8988T (cell line): ENCODE results near the gene FN3K.
"Not testable (repeated sequence)": the region's sequence is repeated elsewhere in the genome, so short reads cannot be mapped to it uniquely, and the experiment has no call there.

ENCODE experiments used
- DNase-seq: peaks from one replicate; pipeline ENCODE4 v3.0.0; 2011

Gene FN3K

DNA sequence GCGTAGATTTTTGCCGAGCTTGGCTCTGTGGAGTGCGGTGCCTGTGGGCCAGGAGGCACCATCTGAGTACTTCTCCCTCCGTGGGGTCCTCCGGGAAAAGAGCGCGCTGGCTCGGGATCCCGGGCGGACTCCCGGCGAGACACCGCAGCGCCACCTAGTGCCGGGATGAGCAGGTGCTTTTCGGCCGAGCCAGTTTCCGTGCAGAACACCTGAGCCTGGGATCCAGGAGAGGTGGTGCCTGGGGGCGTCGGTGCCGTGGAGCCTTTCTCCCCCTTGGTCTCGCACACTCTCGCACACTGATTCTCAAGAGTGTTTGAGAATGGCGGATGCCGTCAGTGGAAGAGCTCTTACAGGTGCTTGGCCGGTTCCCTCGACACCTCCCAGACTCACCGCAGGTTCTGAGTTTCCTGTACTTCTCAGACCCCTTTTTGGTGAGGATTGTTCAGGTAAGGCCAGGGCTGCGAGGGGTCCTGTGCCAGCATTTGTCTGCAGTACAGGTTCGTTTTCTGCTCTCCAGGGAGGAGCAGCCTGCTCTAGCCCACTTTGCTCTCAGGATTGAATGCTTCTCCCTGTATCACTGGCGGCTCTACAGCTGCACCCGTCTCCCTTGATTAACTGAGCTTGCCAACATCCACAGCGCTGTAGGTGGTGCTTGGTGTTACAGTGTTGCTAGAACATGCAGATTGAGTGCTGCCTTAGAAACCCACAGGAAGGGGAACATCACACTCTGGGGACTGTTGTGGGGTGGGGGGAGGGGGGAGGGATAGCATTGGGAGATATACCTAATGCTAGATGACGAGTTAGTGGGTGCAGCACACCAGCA lies 39.8 kb downstream of the FN3K start:
- peak; percentile 90 for DNase-seq

DNA sequence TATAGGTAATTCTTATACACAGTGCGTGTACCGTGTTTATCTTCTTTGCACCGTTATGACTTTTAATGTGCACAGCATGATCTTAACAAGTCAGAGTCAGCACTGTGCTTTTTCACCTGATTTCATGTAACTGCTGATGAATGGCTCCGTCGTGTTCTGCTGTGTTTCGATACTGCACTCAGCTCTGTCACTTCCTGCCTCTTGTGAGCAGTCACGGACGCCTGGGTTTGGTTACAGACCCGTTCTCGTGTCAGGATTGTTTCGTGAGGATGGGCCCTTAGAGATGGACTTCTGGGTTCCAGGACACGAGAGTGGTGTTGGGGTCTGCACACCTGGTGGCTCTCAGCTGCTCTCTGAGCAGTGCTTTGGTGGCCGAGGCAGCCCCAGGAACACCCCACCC lies 41.0 kb downstream of the FN3K start:
- DNase-seq: no peak

DNA sequence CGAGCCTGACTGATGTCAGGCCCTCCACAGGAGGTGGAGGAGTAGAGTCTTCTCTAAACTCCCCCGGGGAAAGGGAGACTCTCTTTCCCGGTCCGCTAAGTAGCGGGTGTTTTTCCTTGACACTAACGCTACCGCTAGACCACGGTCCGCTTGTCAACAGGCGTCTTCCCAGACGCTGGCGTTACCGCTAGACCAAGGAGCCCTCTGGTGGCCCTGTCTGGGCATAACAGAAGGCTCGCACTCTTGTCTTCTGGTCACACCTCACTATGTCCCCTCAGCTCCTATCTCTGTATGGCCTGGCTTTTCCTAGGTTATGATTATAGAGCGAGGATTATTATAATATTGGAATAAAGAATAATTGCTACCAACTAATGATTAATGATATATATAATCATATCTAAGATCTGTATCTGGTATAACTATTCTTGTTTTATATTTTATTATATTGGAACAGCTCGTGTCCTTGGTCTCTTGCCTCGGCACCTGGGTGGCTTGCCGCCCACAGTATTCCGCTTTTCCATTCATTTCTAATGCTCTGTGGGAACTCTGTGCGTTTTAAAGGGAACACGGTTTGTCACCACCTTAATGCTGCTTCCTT lies 42.5 kb downstream of the FN3K start:
- DNase-seq: not testable (repeated sequence)

DNA sequence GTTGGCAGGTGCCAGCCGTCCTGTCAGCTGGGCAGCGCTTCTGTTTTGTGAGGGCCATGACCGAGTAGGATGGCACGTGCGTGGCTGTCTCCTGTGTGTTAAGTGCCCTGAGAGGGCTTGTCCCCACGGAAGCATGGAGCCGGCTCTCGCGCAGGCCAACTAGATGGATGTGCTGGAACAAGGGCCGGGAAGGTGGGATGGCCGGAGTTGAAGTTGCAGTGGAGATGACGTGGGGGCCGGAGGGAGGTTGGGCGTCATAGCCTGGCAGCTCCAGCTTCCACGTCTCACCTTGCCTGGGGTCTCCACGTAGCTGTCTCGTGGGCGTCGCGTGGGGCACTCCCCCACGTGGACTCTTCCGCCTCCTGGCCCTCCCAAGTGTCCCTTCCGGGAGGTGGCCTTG lies 44.1 kb downstream of the FN3K start:
- DNase-seq: no peak

DNA sequence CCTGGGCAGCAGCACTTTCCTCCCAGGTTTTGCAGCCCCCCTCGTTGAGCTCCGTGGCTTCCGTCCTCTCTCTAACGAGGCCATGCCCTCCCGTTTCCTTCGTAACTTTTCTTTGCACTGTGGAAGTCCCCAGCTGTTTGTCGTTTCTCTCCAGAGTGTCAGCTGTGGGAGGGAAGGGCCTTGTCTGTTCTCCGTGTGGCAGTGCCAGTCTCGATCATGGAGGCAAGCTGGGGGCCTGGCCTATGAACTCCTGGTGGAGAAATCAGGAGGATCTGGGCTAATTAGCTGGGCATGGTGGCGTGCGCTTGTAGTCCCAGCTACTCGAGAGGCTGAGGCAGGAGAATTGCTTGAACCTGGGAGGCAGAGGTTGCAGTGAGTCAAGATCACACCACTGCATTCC lies 44.8 kb downstream of the FN3K start:
- DNase-seq: no peak

DNA sequence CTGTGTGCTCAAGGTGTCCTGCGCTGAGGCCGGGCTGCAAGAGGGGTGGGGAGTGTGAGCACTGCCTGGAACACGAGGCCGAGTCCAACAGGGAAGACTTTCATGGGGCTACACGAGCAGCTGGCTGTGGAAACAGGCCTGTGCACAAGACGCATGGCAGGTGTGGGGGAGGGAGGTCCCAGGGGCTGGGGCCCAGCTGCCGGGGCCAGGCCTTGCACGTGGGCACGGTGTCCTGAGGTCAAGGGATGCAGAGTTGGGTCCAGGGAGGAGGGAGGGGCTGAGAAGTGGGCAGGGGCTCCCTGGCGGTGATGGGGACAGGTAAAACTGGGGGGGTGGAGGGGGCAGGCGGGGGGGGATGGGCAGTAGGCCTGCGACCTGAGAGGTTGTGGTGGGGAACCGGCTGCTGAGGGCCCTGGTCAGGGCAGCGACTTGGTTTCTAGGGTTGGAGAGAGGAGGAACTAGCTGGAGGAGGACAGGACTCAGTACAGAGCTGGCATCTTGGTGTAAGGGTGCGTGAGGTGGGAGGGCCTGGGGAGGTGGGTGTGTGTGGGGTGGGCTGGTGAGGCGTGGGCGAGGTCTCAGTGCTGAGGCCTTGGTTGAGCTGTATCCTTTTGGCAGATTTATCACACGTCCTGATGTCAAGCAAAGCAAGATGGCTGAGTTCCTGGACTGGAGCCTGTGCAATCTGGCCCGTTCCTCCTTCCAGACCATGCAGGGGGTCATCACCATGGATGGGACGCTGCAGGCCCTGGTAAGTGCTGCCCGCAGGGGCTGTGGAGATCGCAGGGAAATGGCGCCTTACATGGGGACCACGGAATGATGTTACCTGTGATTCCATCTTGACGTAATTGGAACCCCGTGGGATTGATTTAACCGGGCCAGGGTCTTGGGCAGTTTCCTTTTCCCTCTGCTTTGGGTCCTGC lies 45.8 kb downstream of the FN3K start:
- no peak for DNase-seq

DNA sequence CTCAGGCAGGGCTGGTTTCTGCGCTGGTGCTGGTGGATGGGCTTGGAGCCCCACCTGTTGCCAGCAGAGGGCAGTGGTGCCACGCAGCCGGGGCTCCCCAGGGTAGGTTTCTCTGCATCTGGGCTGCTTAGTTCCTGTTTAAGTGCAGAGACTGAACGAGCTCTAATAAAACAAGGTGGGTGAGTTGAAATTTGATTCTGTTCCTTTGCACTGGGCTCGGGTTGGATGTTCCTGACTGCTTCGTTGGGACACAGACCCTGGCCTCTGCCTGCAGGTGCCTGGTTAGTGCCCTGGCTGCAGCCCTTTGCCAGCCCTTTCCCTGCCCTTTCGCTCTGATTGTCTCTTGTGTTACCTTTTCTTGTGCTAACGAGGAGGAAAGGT lies 46.5 kb downstream of the FN3K start:
- peak; percentile 93 for DNase-seq

DNA sequence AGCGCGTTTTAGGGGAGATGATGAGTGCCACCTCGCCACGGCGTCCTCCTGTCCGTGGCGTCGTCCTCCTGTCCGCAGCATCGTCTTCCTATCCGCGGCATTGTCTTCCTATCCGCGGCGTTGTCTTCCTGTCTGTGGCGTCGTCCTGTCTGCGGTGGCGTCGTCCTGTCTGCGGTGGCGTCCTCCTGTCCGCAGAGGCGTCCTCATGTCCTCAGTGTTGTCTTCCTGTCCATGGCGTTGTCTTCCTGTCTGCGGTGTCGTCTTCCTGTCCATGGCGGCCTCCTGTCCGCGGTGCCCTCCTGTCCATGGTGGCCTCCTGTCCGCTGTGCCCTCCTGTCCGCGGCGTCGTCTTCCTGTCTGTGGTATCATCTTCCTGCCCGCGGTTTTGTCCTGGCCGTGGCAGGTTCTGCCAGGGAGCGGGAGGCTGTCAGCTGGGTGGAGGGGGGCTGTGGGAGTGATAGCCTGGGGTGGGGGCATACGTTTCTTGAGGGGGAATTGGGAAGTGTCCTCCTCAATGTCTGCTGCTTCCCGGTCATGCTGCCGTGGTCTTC lies 47.3 kb downstream of the FN3K start:
- no peak for DNase-seq

DNA sequence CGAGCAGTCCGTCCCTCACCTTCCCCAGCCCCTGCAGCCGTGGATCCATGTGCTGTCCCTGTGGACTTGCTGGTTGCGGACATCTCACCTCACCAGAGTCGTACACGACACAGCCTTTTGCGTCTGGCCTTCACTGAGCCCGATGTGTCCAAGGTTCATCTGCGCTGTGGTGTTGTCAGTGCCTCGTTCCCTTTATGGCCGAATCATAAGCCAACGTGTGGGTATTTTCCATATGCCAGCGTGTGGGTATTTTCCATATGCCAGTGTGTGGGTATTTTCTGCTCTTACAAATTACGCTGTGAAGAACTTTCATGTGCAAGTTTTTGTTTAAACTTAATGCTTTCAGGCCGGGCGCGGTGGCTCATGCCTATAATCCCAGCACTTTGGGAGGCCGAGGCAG lies 48.1 kb downstream of the FN3K start:
- DNase-seq: no peak

DNA sequence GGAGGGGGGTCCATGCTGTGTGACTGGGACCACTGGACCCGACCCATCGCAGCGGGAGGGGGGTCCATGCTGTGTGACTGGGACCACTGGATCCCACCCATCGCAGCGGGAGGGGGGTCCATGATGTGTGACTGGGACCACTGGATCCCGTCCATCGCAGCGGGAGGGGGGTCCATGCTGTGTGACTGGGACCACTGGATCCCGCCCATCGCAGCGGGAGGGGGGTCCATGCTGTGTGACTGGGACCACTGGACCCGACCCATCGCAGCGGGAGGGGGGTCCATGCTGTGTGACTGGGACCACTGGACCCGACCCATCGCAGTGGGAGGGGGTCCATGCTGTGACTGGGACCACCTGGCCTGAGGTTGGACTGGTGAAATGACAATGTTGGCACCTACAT lies 50.2 kb downstream of the FN3K start:
- DNase-seq: not testable (repeated sequence)

DNA sequence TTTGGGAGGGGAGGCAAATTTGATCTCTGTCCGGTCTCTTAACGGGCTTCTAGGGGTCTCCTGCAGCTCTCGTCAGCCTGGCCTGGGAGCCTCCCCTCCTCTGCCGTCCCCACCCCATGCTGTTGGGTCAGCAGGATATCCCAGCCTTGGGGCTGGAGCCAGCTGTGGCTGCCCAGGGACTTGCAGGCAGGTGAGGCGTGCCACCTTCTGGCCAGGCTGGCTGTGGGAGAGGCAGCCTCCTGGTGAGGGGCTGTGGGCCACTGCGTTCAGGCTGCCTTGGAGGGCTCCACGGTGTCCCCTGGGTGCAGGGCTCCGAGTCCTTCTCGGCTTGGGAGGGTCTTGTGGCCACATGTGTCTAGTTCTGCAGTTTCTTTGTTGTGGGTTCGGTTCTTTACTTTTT lies 51.0 kb downstream of the FN3K start:
- no peak for DNase-seq

DNA sequence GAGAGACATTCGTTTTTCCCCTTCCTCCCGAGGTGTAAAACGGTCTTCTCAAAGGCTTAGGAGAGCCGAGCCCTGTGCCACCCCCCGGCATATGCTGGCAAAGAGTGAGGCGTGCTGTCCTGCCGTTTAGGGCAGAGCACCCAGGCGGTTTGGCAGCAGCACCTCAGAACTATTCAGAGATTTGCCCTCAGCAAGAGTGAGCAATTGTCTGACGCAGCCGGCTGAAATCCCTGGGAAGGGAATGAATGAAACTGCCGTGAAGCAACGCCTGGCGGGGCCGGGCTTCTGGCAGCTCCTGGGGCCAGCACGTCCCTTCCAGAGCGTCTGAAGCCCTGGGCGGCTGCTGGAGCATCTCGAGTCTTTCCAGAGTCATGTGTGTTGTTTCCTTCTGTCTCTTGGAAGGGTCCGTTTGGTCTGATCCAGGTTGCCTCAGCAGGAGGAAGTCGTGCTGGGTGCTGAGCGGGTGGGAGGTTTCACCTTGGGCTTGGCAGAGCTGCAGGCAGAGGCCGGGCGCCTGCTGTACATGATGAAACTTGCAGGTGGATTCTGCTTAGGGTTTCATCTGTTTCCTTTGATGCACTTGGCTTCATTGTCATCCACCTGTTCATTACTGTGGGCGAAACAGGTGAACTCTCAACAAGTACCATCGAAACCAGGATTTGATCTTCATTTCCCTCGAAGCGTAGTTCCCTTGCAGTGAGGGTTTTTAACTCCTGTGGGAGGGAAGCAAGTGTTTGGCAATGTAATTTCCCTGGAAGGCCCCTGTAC lies 51.9 kb downstream of the FN3K start:
- no peak for DNase-seq

DNA sequence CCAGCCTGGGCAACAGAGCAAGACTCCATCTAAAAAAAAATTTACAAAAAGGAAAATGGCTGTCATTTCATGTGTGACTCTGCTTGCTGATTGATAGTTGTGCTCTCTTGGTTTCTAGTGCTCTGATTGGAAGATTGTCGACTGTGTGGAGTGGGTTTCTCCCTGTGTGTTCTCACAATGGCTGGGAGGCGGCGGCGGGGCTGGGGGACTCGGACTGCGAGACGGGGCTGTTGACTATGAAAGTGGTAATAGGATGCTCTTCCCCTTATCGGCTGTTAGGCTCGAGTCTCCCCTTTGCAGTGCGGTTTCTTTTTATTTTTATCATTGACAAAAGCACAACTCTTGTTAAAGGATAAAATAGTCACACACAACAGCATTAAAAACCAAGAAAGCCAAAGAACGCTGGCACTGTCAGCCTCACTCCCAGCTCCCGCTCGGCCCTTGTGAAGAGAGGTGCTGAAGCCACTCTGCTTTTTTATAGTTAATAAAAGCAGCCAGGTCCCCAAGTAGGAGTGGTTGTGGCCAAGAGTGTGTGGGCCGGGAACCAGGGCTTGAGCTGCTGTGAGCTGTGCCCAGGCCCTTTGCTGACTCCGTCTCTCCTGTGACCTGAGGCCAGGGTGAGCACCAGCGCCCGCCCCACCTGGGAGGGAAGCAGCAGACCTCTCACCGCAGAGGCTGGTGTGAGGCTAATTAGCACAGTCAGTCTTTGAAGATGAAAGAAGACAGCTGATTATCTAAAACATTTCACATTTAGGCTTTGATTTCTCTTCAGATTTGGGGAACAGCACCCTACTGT lies 53.0 kb downstream of the FN3K start:
- no peak for DNase-seq

DNA sequence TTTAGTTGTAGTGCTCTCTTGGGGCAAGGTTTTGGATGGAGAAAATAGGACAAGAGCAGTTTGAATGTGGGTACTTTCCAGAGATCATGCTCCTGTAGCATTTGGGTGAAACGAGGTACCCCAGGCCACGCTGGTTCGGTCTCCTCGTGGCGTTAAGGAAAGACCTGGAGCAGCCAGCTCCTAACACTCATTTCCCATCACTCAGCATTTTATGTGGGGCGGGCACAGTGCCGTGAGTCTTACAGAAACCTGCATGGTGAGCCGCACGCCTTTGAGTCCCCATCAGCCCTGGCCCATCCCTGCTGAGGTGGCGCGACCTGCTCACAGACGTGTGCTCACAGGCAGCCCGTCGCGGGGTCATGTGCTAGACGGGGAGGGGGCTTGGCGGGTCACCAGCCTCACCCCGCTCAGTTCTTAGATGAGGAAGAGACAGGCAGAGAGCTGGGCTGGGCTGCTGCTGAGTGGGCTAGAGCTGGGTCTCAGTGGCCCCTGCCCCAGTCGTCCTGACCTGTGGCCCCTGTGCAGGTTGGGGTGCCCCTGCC lies 53.7 kb downstream of the FN3K start:
- DNase-seq: no peak

DNA sequence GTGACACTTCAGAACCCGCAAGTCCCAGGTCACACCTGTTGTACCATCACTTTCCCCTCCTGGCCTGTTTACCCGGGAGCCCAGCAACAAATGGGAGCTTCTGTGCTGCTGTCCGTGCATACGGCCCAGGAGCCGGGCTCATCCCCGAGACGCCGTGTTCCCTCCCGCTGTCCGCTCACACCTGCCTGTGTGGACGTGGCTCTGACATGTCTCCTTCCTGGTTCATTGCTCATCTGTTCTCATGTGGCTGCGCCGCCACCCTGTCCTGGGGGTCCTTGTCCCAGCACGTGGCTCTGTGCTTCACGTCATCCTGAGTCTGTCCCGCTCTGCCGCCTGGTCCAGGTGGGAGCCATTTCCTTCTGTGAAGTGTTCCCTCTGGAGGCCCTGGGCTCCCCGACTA lies 54.4 kb downstream of the FN3K start:
- no peak for DNase-seq

DNA sequence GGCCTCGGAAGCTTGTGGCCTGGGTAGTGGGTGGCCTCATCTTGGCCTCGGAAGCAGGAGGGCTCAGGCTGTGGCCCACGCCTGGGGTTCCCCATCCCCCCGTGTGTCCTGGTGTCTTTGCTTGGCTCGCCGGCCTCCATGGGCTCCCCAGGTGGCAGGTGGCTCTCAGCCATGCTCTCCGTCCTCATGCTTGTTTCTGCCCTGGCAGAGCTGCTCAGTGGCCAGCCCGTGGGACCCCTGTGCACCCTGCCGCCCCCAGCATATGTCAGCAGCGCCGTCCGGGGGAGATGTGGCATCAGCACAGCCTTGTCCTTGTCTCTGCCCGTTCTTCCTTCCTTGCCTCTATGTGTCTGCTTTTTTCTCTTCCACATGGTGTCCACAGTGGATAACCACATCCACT lies 55.0 kb downstream of the FN3K start:
- DNase-seq: no peak

DNA sequence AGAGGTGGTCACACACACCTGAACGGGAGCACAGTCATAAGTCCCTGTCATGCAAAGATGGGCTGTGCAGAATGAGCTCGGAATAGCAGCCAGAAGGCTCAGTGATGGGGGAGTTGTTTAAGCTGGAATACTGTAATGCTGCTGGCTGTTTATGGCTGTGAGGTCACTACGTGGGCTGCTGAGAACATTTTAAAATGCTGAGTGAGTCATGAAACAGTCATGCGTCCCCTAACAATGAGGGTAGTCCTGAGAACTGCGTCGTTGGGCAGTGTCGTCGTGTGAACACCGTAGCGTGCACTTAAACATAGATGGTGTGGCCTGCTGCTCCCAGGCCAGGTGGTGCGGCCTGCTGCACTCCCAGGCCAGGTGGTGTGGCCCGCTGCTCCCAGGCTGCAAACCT lies 56.1 kb downstream of the FN3K start:
- DNase-seq: no peak

DNA sequence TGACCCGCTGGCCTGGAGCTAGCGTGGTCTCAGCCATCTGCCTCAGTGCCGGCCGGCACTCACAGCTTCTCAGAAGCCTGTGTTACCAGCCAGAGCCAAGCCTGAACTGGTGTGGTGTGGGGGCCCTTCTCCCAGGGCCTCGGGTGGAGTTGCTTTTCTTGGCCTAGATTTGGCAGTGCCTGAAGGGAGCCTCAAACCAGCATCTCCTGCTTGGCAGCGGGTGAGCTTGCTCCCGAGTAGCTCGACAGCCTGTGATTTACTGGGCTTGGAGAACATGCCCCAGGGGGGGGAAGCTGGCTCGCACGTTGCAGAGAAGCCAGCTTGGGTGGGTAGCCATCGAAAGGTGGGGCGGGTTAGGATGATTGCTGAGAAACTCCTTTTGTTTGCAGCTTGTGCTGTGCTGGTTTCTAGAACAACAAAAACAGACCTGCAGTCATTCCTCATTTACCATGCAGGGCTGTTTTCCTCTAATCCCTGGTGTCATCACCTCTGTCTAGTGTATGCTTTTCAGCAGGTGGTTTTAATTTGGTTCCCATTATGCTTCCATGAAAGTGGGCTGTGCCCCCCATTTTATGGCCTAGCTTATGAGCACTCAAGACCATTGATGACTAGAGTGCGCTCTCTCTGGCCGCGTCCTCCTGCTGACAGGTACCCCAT lies 58.7 kb downstream of the FN3K start:
- no peak for DNase-seq

DNA sequence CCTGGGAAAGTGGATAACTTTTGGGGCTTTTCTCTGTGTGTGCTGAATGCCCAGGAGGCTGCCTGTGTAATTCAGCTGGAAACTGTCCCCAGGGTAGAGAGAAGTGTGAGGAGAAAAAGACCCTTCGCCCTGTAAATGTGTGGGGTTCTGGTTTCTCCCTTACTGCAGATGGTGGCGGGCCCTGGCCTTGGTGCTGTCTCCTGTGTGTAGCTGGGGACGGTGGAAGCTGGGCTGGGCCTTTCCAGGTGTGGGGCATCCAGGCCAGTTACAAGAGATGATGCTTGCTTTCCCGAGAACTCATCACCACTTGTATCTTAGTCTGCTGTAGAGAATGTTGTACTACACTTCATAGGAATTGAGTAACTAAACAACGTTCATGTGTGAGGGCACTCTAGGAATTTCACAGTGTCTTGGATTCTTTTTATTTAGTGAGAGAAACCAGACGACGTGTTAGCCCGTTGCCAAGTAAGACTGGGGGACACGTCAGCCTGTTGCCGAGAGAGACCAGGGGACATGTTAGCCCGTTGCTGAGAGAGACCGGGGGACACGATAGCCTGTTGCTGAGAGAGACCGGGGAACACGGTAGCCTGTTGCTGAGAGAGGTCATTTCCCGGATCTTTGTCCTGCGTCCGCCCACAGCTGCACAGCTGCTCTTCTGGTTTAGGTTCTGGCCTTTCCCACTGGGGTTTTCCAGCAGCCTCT lies 59.5 kb downstream of the FN3K start:
- DNase-seq: no peak

DNA sequence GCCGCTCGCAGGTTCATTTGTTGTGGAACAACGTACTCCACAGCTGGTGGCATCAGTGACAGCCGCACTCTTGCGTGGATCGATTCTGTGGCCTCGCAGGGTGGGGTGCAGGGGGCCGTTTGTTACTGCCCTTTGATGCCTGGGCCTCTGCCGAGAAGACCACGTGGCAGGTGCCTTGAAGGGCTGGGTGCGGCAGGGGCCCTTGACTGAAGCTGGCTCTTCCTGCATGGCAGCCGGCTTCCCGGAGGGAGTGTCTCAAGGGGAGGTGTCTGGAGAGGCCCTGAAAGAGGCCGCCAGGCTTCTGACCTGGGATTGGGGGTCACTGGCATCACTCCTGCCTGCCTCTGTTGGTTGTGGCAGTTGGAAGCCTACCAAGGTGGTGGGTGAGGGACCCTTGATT lies 60.2 kb downstream of the FN3K start:
- no peak for DNase-seq
